AG09319 (cell line): ENCODE data around the gene ACSBG1.

Source experiments
- DNase-seq: peaks from one replicate; pipeline ENCODE4 v3.0.0-alpha.2; 2010; ENCODE audit warnings: low read depth; ENCODE audit errors: extremely low read depth
- CTCF ChIP-seq: IDR thresholded peaks from 2 replicates; pipeline ENCODE4 v1.5.1; 2011; ENCODE audit warnings: low read depth, mild to moderate bottlenecking, inconsistent platforms, low read length, moderate library complexity

ACSBG1 gene

GRCh38 chr15:78222745-78223395, 11.5 kb downstream of the ACSBG1 start:
- no peak for DNase-seq
- no peak for TF ChIP-seq CTCF

GRCh38 chr15:78220713-78221112, 13.7 kb downstream of the ACSBG1 start:
- no peak for DNase-seq
- no peak for TF ChIP-seq CTCF

GRCh38 chr15:78216276-78217104, 17.9 kb downstream of the ACSBG1 start:
- no peak for DNase-seq
- TF ChIP-seq CTCF, result no peak

GRCh38 chr15:78213956-78214355, 20.4 kb downstream of the ACSBG1 start:
- no peak for DNase-seq
- TF ChIP-seq CTCF, result no peak

- TF ChIP-seq CTCF, result no peak
- DNase-seq, result no peak
Observed at GRCh38 chr15:78213425-78213750, 21.0 kb downstream of the ACSBG1 start.

- no peak for DNase-seq
- no peak for TF ChIP-seq CTCF
Observed at GRCh38 chr15:78212546-78213424, 21.6 kb downstream of the ACSBG1 start.
